Activated B cell treated with CpG ODN at 0.5 μM for 24 hours (primary cell): Measurements from ENCODE around the gene ABCG5. TPM values are rescaled to one million over a fixed set of nuclear protein-coding genes. Genes with fewer than 3 reads are reported as not detected.

Source experiments
- ATAC-seq: fragments of 200-7000 bp; cut with Tn5 transposase; one replicate; pipeline ENCODE4 v1.10.0; 2021; ENCODE audit warnings: low read depth, mild to moderate bottlenecking, moderate library complexity
- CTCF ChIA-PET: fragments of 350-600 bp; sonication (Branson Sonifier 250); formaldehyde crosslinking; loops from one replicate; lab custom pipeline; 2021; ENCODE audit warnings: antibody characterized with exemption; lab: Charles Lee
- POLR2A ChIA-PET: fragments of 350-600 bp; sonication (Branson Sonifier 250); formaldehyde crosslinking; loops from one replicate; lab custom pipeline; 2021; ENCODE audit warnings: antibody characterized with exemption; lab: Charles Lee
- DNase-seq: peaks from one replicate; pipeline ENCODE4 v3.0.0; 2022
- H3K27ac Mint-ChIP-seq: one replicate; pipeline ENCODE4 v1.8.0; 2020; ENCODE audit warnings: mixed read lengths
- H3K27me3 Mint-ChIP-seq: one replicate; pipeline ENCODE4 v1.8.0; 2021; ENCODE audit warnings: mixed read lengths
- H3K36me3 Mint-ChIP-seq: one replicate; pipeline ENCODE4 v1.8.0; 2021; ENCODE audit warnings: low read depth, mixed read lengths
- H3K4me1 Mint-ChIP-seq: one replicate; pipeline ENCODE4 v1.8.0; 2021; ENCODE audit warnings: mixed read lengths
- H3K4me3 Mint-ChIP-seq: one replicate; pipeline ENCODE4 v1.8.0; 2020; ENCODE audit warnings: mild to moderate bottlenecking, mixed read lengths
- H3K9me3 Mint-ChIP-seq: one replicate; pipeline ENCODE4 v1.8.0; 2020; ENCODE audit warnings: mixed read lengths
- CTCF ChIP-seq: fragments of 200-600 bp; IDR thresholded peaks from one replicate; pipeline ENCODE4 v1.8.0; 2022; ENCODE audit warnings: antibody characterized with exemption, mild to moderate bottlenecking
- intact Hi-C: fragments of 100-400 bp; cut with micrococcal nuclease; formaldehyde crosslinking; loops from one replicate; pipeline ENCODE4 v1.15.1; 2024
- total RNA-seq: library from RNA; stranded (reverse); gene quantifications from 2 replicates; pipeline ENCODE4 v1.2.3, GENCODE V29; 2022

The ABCG5 gene
- total RNA-seq, 1 donor from 2014 or later, result not detected

DNA sequence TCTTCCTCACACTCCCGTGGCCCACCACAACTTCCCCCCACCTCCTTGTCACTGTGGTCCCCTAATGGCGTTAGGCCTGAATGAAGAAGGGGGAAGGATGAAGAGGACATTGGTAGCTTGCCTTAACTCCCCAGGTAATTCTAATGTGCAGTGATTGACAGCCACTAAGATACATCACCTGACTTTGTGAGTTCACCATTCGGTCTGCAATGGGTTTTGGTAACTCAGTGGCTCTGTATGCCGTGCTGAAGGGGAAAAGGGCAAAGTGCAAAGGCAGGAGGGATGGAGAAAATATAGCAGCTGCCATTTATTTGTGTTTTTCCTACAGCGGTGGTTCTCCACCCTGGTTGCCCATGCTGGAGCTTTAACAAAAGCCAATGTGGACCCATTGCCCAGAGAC lies 42.3 kb upstream of the ABCG5 start:
- no peak for ATAC-seq
- H3K9me3 Mint-ChIP-seq, result no peaks in the 10 kb centered on the region
- no peak overlapping the region for H3K4me3 Mint-ChIP-seq
- ChIA-PET POLR2A (no interaction called here), CTCF (no interaction called here)
- peaks cover 8% of the 10 kb centered on the region for H3K27me3 Mint-ChIP-seq
- peaks cover 6% of the 10 kb centered on the region for H3K4me1 Mint-ChIP-seq
- no peak for TF ChIP-seq CTCF
- H3K36me3 Mint-ChIP-seq, result no peaks in the 10 kb centered on the region
- no peak overlapping the region for H3K27ac Mint-ChIP-seq
- no peak for DNase-seq
- intact Hi-C loops, result no loop called here

DNA sequence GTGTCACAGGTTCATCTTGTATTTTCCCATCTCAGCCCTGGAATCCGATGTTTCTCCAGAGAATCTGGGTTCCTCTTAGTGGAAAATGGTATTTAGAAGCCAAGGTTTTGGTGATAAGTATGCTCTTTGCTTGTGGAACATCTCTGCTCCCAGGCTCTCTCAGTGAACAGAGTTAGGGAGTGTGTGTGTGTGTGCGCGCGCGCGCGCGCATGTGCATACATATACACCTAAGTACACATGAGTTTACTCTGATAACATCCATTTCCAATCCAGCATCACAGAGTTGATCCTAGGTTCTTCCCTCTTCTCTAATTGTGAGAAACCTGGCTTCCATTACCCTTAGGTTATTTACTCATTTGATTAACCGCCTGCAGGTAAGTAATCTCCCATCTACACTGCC lies 41.8 kb upstream of the ABCG5 start:
- H3K36me3 Mint-ChIP-seq, result no peaks in the 10 kb centered on the region
- CTCF ChIA-PET, result no interaction called here
- H3K4me3 Mint-ChIP-seq, result no peak overlapping the region
- no peak for DNase-seq
- H3K27me3 Mint-ChIP-seq, result peaks cover 8% of the 10 kb centered on the region
- no peak for ATAC-seq
- POLR2A ChIA-PET, result no interaction called here
- peaks cover 6% of the 10 kb centered on the region for H3K4me1 Mint-ChIP-seq
- H3K27ac Mint-ChIP-seq, result no peak overlapping the region
- intact Hi-C loops, result no loop called here
- TF ChIP-seq CTCF, result no peak
- H3K9me3 Mint-ChIP-seq, result no peaks in the 10 kb centered on the region

- no peak overlapping the region for H3K27ac Mint-ChIP-seq
- H3K4me3 Mint-ChIP-seq, result no peak overlapping the region
- TF ChIP-seq CTCF, result no peak
- H3K9me3 Mint-ChIP-seq, result no peaks in the 10 kb centered on the region
- DNase-seq (no peak), ATAC-seq (no peak)
- intact Hi-C loops, result loop anchor here (2.0 to 5.0 kb wide), 2 partner anchors 267 to 1076 kb away; no protein-coding TSS in a partner anchor
- POLR2A ChIA-PET, result no interaction called here
- CTCF ChIA-PET, result no interaction called here
- peaks cover 6% of the 10 kb centered on the region for H3K4me1 Mint-ChIP-seq
- no peaks in the 10 kb centered on the region for H3K36me3 Mint-ChIP-seq
- H3K27me3 Mint-ChIP-seq, result peaks cover 10% of the 10 kb centered on the region
Observed at GRCh38 chr2:43879261-43879660, 40.6 kb upstream of the ABCG5 start.

GRCh38 chr2:43877782-43878464 lies 39.3 kb upstream of the ABCG5 start:
- peak; percentile 47 for TF ChIP-seq CTCF
- H3K27me3 Mint-ChIP-seq, result peaks cover 11% of the 10 kb centered on the region
- no peaks in the 10 kb centered on the region for H3K9me3 Mint-ChIP-seq
- DNase-seq (peak; percentile 32), ATAC-seq (peak; percentile 73)
- H3K36me3 Mint-ChIP-seq, result no peaks in the 10 kb centered on the region
- intact Hi-C loops, result loop anchor here (2.0 to 5.0 kb wide), 2 partner anchors 266 to 1077 kb away; no protein-coding TSS in a partner anchor
- H3K4me1 Mint-ChIP-seq, result peaks cover 6% of the 10 kb centered on the region
- ChIA-PET CTCF (interaction anchor here (1.0 to 1.2 kb wide), 3 partner anchors 25 to 1077 kb away, joined by 3 to 4 read pairs (median 3); no protein-coding TSS in a partner anchor), POLR2A (interaction anchor here (0.7 kb wide), 1 partner anchor 240 kb away, joined by 4 read pairs; no protein-coding TSS in a partner anchor)
- no peak overlapping the region for H3K4me3 Mint-ChIP-seq
- no peak overlapping the region for H3K27ac Mint-ChIP-seq

GRCh38 chr2:43874776-43875451 lies 36.3 kb upstream of the ABCG5 start:
- no peak overlapping the region for H3K27ac Mint-ChIP-seq
- H3K4me1 Mint-ChIP-seq, result peaks cover 6% of the 10 kb centered on the region
- POLR2A ChIA-PET, result no interaction called here
- no peaks in the 10 kb centered on the region for H3K36me3 Mint-ChIP-seq
- H3K27me3 Mint-ChIP-seq, result peaks cover 14% of the 10 kb centered on the region
- CTCF ChIA-PET, result no interaction called here
- DNase-seq (no peak), ATAC-seq (no peak)
- no peak overlapping the region for H3K4me3 Mint-ChIP-seq
- intact Hi-C loops, result loop anchor here (5.0 kb wide), 1 partner anchor 263 kb away; no protein-coding TSS in a partner anchor
- no peaks in the 10 kb centered on the region for H3K9me3 Mint-ChIP-seq
- TF ChIP-seq CTCF, result no peak
